Stomach (tissue), 4 donors: ENCODE results near the gene ERFL.

Source experiments
- EP300 ChIP-seq: sonication (generic); formaldehyde crosslinking; IDR thresholded peaks from one replicate; pipeline ENCODE4 v1.6.1; 2017; ENCODE audit warnings: antibody characterized with exemption
- POLR2A ChIP-seq, 4 donors: fragments of 450-650 bp; IDR thresholded peaks; one replicate each; pipeline ENCODE4 v1.6.1; 2016; ENCODE audit warnings: antibody characterized with exemption in 4 of 4, control low read depth in 2 of 4, mild to moderate bottlenecking in 1 of 4, moderate library complexity in 1 of 4
- POLR2AphosphoS5 ChIP-seq, 3 donors: sonication (generic); formaldehyde crosslinking; IDR thresholded peaks; one replicate each; pipeline ENCODE4 v1.6.1; 2016; ENCODE audit warnings: antibody characterized with exemption in 3 of 3
- TF ChIP-seq, protein P1 (sequence below), 7 experiments: fragments of 450-650 bp in 4 of 7; fragments of 200-600 bp in 3 of 7; sonication (generic) in 3 of 7; IDR thresholded peaks; one replicate each; pipeline ENCODE4 v1.5.1; 2016 to 2019; ENCODE audit warnings: antibody characterized with exemption in 7 of 7, control low read depth in 2 of 7, mild to moderate bottlenecking in 1 of 7

DNA sequence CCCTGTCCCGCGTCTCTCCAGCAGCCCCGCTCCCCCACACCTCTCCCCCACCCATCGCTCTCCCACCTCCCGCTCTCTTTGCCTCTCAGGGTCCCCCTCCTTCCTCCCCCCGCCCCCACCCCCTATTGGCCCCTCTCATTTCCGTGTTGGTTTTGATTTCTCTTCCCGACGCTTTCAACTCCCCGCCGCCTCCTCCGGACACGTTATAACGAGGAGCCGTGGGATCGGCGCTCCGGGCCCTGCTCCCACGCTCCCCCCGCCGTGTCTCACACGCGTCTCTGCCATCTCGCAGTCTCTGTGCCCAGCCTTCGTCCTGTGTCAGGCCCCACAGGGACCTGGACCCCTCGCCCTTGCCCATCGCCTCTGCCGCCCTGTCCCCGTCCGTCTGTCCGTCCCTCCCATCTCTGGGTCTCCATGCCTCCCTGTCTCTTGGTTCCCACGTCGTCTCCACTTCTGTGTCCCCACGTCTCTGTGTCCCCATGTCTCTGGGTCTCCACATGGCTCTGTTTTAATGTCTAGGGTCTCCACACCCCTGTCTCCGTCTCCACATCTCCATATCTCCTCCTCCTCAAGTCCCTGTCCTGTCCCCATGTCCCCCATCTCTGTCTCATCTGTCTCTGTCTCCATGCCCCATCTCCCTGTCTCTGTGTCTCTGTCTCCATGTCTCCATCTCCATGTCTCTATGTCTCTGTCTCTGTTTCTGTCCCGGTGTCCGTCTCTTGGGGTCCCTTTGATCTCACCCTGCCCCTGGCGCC, 13.1 kb downstream of the ERFL start:
- TF ChIP-seq, protein P1, sequence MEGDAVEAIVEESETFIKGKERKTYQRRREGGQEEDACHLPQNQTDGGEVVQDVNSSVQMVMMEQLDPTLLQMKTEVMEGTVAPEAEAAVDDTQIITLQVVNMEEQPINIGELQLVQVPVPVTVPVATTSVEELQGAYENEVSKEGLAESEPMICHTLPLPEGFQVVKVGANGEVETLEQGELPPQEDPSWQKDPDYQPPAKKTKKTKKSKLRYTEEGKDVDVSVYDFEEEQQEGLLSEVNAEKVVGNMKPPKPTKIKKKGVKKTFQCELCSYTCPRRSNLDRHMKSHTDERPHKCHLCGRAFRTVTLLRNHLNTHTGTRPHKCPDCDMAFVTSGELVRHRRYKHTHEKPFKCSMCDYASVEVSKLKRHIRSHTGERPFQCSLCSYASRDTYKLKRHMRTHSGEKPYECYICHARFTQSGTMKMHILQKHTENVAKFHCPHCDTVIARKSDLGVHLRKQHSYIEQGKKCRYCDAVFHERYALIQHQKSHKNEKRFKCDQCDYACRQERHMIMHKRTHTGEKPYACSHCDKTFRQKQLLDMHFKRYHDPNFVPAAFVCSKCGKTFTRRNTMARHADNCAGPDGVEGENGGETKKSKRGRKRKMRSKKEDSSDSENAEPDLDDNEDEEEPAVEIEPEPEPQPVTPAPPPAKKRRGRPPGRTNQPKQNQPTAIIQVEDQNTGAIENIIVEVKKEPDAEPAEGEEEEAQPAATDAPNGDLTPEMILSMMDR (IDR thresholded peaks at IDR 0.05): no peak
- TF ChIP-seq EP300: no peak
- no peak for TF ChIP-seq POLR2AphosphoS5 (IDR thresholded peaks at IDR 0.05)
- no peak for TF ChIP-seq POLR2A (IDR thresholded peaks at IDR 0.05)
